Measurements from ENCODE around the gene ZC3H7B. TPM values are rescaled to one million over a fixed set of nuclear protein-coding genes. Genes with fewer than 3 reads are reported as not detected.

Gene ZC3H7B
- total and polyA plus RNA-seq, 5 donors from 2014 or later: 1.00 to 39.3 (median 1.3) TPM

GRCh38 chr22:41273128-41273527 lies 28.2 kb upstream of the ZC3H7B start:
- Histone ChIP-seq H3K4me1 (ENCODE audit: control insufficient read depth, insufficient read depth, low read length, poor library complexity, severe bottlenecking) (no peaks in the 10 kb centered on the region), H3K27ac (ENCODE audit: insufficient read depth, low read length, poor library complexity, severe bottlenecking) (no peak overlapping the region), H3K27me3 (ENCODE audit: control insufficient read depth, insufficient read depth, low read length) (no peaks in the 10 kb centered on the region), H3K4me3 (ENCODE audit: low read depth, low read length) (no peak overlapping the region), H3K9me3 (ENCODE audit: control insufficient read depth in 2 of 2, low read length in 2 of 2) (no peaks in the 10 kb centered on the region), H3K36me3 (ENCODE audit: control insufficient read depth, insufficient read depth, low read length) (peaks cover 65% of the 10 kb centered on the region)
- no peak overlapping the region for H3K4me3 Mint-ChIP-seq
- H3K4me1 Mint-ChIP-seq: peaks cover 0 to 10% (median 1%) of the 10 kb centered on the region in 4 donors
- ATAC-seq (ENCODE audit: low read depth in 2 of 2): no peak
- no peaks in the 10 kb centered on the region for H3K27me3 Mint-ChIP-seq
- DNase-seq: no peak
- H3K27ac Mint-ChIP-seq: no peak overlapping the region
- H3K9me3 Mint-ChIP-seq: no peaks in the 10 kb centered on the region
- peaks cover 25% of the 10 kb centered on the region for H3K36me3 Mint-ChIP-seq

- ATAC-seq (ENCODE audit: low read depth in 2 of 2): no peak
- H3K4me3 Mint-ChIP-seq: no peak overlapping the region
- H3K4me3 ChIP-seq (ENCODE audit: low read depth, low read length): no peak overlapping the region
- no peaks in the 10 kb centered on the region for H3K27me3 Mint-ChIP-seq
- no peak overlapping the region for H3K27ac ChIP-seq (ENCODE audit: insufficient read depth, low read length, poor library complexity, severe bottlenecking)
- H3K9me3 Mint-ChIP-seq: no peaks in the 10 kb centered on the region
- peak overlapping the region in 2 of 3 donors; percentile 60 to 83 for H3K27ac Mint-ChIP-seq
- H3K36me3 ChIP-seq (ENCODE audit: control insufficient read depth, insufficient read depth, low read length): peaks cover 63% of the 10 kb centered on the region
- DNase-seq: no peak
- H3K27me3 ChIP-seq (ENCODE audit: control insufficient read depth, insufficient read depth, low read length): no peaks in the 10 kb centered on the region
- no peaks in the 10 kb centered on the region for H3K4me1 ChIP-seq (ENCODE audit: control insufficient read depth, insufficient read depth, low read length, poor library complexity, severe bottlenecking)
- H3K36me3 Mint-ChIP-seq: peaks cover 30% of the 10 kb centered on the region
- peaks cover 0 to 15% (median 4%) of the 10 kb centered on the region in 4 donors for H3K4me1 Mint-ChIP-seq
- H3K9me3 ChIP-seq (ENCODE audit: control insufficient read depth in 2 of 2, low read length in 2 of 2): no peaks in the 10 kb centered on the region
Measured at GRCh38 chr22:41274856-41275255, 26.5 kb upstream of the ZC3H7B start.

GRCh38 chr22:41280065-41280464 lies 21.3 kb upstream of the ZC3H7B start:
- Mint-ChIP-seq H3K4me1 (peaks cover 10 to 48% (median 20%) of the 10 kb centered on the region in 4 donors), H3K4me3 (no peak overlapping the region), H3K9me3 (no peaks in the 10 kb centered on the region), H3K27ac (peak overlapping the region in 1 of 3 donors; percentile 46), H3K27me3 (no peaks in the 10 kb centered on the region), H3K36me3 (peaks cover 32% of the 10 kb centered on the region)
- Histone ChIP-seq H3K9me3 (ENCODE audit: control insufficient read depth in 2 of 2, low read length in 2 of 2) (no peaks in the 10 kb centered on the region), H3K27me3 (ENCODE audit: control insufficient read depth, insufficient read depth, low read length) (no peaks in the 10 kb centered on the region), H3K36me3 (ENCODE audit: control insufficient read depth, insufficient read depth, low read length) (peaks cover 48% of the 10 kb centered on the region), H3K4me3 (ENCODE audit: low read depth, low read length) (no peak overlapping the region), H3K27ac (ENCODE audit: insufficient read depth, low read length, poor library complexity, severe bottlenecking) (no peak overlapping the region), H3K4me1 (ENCODE audit: control insufficient read depth, insufficient read depth, low read length, poor library complexity, severe bottlenecking) (peaks cover 8% of the 10 kb centered on the region)
- ATAC-seq (ENCODE audit: low read depth in 2 of 2): no peak
- no peak for DNase-seq

GRCh38 chr22:41280854-41281253 lies 20.5 kb upstream of the ZC3H7B start:
- ATAC-seq (ENCODE audit: low read depth in 2 of 2): no peak
- Histone ChIP-seq H3K9me3 (ENCODE audit: control insufficient read depth in 2 of 2, low read length in 2 of 2) (no peaks in the 10 kb centered on the region), H3K27ac (ENCODE audit: insufficient read depth, low read length, poor library complexity, severe bottlenecking) (no peak overlapping the region), H3K36me3 (ENCODE audit: control insufficient read depth, insufficient read depth, low read length) (peaks cover 45% of the 10 kb centered on the region), H3K27me3 (ENCODE audit: control insufficient read depth, insufficient read depth, low read length) (no peaks in the 10 kb centered on the region), H3K4me3 (ENCODE audit: low read depth, low read length) (no peak overlapping the region), H3K4me1 (ENCODE audit: control insufficient read depth, insufficient read depth, low read length, poor library complexity, severe bottlenecking) (peaks cover 14% of the 10 kb centered on the region)
- no peaks in the 10 kb centered on the region for H3K9me3 Mint-ChIP-seq
- no peak overlapping the region for H3K27ac Mint-ChIP-seq
- DNase-seq: no peak
- H3K36me3 Mint-ChIP-seq: peaks cover 29% of the 10 kb centered on the region
- H3K27me3 Mint-ChIP-seq: no peaks in the 10 kb centered on the region
- peak overlapping the region in 2 of 4 donors; percentile 43 to 50 for H3K4me3 Mint-ChIP-seq
- peaks cover 10 to 51% (median 21%) of the 10 kb centered on the region in 4 donors for H3K4me1 Mint-ChIP-seq

- ATAC-seq (ENCODE audit: low read depth in 2 of 2) (no peak), DNase-seq (no peak)
- Histone ChIP-seq H3K36me3 (ENCODE audit: control insufficient read depth, insufficient read depth, low read length) (peaks cover 25% of the 10 kb centered on the region), H3K27me3 (ENCODE audit: control insufficient read depth, insufficient read depth, low read length) (no peaks in the 10 kb centered on the region), H3K4me1 (ENCODE audit: control insufficient read depth, insufficient read depth, low read length, poor library complexity, severe bottlenecking) (peaks cover 21% of the 10 kb centered on the region), H3K27ac (ENCODE audit: insufficient read depth, low read length, poor library complexity, severe bottlenecking) (peak overlapping the region; percentile 98), H3K9me3 (ENCODE audit: control insufficient read depth in 2 of 2, low read length in 2 of 2) (no peaks in the 10 kb centered on the region), H3K4me3 (ENCODE audit: low read depth, low read length) (peak overlapping the region; percentile 80)
- Mint-ChIP-seq H3K27me3 (no peaks in the 10 kb centered on the region), H3K4me3 (peak overlapping the region; percentile 38 to 97 (median 95)), H3K4me1 (peaks cover 15 to 65% (median 26%) of the 10 kb centered on the region in 4 donors), H3K36me3 (peaks cover 12% of the 10 kb centered on the region), H3K9me3 (no peaks in the 10 kb centered on the region), H3K27ac (peak overlapping the region in 2 of 3 donors; percentile 99)
Measured at GRCh38 chr22:41284465-41284864, 16.9 kb upstream of the ZC3H7B start.

GRCh38 chr22:41285441-41285819 lies 15.9 kb upstream of the ZC3H7B start:
- peak overlapping the region; percentile 95 to 98 (median 97) for H3K4me3 Mint-ChIP-seq
- peaks cover 15 to 58% (median 26%) of the 10 kb centered on the region in 4 donors for H3K4me1 Mint-ChIP-seq
- H3K27ac Mint-ChIP-seq: peak overlapping the region; percentile 93 to 99 (median 99)
- Histone ChIP-seq H3K4me1 (ENCODE audit: control insufficient read depth, insufficient read depth, low read length, poor library complexity, severe bottlenecking) (peaks cover 21% of the 10 kb centered on the region), H3K27ac (ENCODE audit: insufficient read depth, low read length, poor library complexity, severe bottlenecking) (peak overlapping the region; percentile 98), H3K9me3 (ENCODE audit: control insufficient read depth in 2 of 2, low read length in 2 of 2) (no peaks in the 10 kb centered on the region), H3K27me3 (ENCODE audit: control insufficient read depth, insufficient read depth, low read length) (no peaks in the 10 kb centered on the region), H3K4me3 (ENCODE audit: low read depth, low read length) (peak overlapping the region; percentile 80), H3K36me3 (ENCODE audit: control insufficient read depth, insufficient read depth, low read length) (peaks cover 19% of the 10 kb centered on the region)
- peak; percentile 36 to 50 for ATAC-seq (ENCODE audit: low read depth in 2 of 2)
- peak; percentile 78 to 85 (median 80) for DNase-seq
- H3K27me3 Mint-ChIP-seq: no peaks in the 10 kb centered on the region
- peaks cover 12% of the 10 kb centered on the region for H3K36me3 Mint-ChIP-seq
- H3K9me3 Mint-ChIP-seq: no peaks in the 10 kb centered on the region

GRCh38 chr22:41285820-41286638 lies 15.3 kb upstream of the ZC3H7B start, which contains the start of gene RANGAP1:
Gene RANGAP1, minus strand, starts transcription at chr22:41286187. Its CDS starts 5,143 bp downstream, at chr22:41281044.
- peaks cover 10% of the 10 kb centered on the region for H3K36me3 Mint-ChIP-seq
- H3K27ac ChIP-seq (ENCODE audit: insufficient read depth, low read length, poor library complexity, severe bottlenecking): peak within 1 kb of the TSS; percentile 98
- DNase-seq (peak; percentile 97 to 100 (median 99)), ATAC-seq (ENCODE audit: low read depth in 2 of 2) (peak; percentile 93 to 95)
- H3K27me3 ChIP-seq (ENCODE audit: control insufficient read depth, insufficient read depth, low read length): no peaks in the 10 kb centered on the region
- no peaks in the 10 kb centered on the region for H3K27me3 Mint-ChIP-seq
- peak within 1 kb of the TSS; percentile 99 for H3K27ac Mint-ChIP-seq
- H3K4me1 Mint-ChIP-seq: peaks cover 15 to 52% (median 24%) of the 10 kb centered on the region in 4 donors
- peak within 1 kb of the TSS; percentile 93 for H3K4me3 ChIP-seq (ENCODE audit: low read depth, low read length)
- peaks cover 21% of the 10 kb centered on the region for H3K4me1 ChIP-seq (ENCODE audit: control insufficient read depth, insufficient read depth, low read length, poor library complexity, severe bottlenecking)
- H3K36me3 ChIP-seq (ENCODE audit: control insufficient read depth, insufficient read depth, low read length): peaks cover 14% of the 10 kb centered on the region
- no peaks in the 10 kb centered on the region for H3K9me3 Mint-ChIP-seq
- H3K4me3 Mint-ChIP-seq: peak within 1 kb of the TSS; percentile 95 to 98 (median 97)
- H3K9me3 ChIP-seq (ENCODE audit: control insufficient read depth in 2 of 2, low read length in 2 of 2): no peaks in the 10 kb centered on the region
